Measurements from ENCODE around the gene AFF2.
A peak's percentile ranks its signal among the peaks of the same experiment; 100 is the strongest.

The AFF2 gene

DNA sequence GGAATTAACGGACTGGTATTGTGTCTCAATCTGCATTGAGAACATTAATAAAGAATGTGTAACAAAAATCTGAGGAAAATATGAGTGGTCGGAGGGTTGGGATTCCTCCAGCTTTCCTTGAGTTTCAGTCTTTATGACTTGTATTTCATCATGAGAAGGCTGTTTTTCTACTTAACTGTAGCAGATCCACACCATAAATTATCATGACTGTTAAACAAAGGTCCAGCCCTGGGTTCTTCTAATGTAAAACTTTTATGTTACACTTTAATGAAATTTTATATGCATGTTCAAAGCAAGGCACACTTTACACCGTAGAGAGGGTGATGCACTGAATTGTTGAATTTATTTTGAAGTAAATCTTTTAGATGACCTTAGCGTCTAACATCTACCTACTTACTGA lies 7.0 kb downstream of the AFF2 start:
- in situ Hi-C loops (cut with HindIII; ENCODE audit: low sequenced_read_pairs): no loop called here
- no peak overlapping the region for H3K4me3 ChIP-seq (ENCODE audit: low read depth, low read length)
- DNase-seq (ENCODE audit: low read depth, low spot score): no peak
- TF ChIP-seq, protein P1, sequence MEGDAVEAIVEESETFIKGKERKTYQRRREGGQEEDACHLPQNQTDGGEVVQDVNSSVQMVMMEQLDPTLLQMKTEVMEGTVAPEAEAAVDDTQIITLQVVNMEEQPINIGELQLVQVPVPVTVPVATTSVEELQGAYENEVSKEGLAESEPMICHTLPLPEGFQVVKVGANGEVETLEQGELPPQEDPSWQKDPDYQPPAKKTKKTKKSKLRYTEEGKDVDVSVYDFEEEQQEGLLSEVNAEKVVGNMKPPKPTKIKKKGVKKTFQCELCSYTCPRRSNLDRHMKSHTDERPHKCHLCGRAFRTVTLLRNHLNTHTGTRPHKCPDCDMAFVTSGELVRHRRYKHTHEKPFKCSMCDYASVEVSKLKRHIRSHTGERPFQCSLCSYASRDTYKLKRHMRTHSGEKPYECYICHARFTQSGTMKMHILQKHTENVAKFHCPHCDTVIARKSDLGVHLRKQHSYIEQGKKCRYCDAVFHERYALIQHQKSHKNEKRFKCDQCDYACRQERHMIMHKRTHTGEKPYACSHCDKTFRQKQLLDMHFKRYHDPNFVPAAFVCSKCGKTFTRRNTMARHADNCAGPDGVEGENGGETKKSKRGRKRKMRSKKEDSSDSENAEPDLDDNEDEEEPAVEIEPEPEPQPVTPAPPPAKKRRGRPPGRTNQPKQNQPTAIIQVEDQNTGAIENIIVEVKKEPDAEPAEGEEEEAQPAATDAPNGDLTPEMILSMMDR (IDR thresholded peaks at IDR 0.05; ENCODE audit: low read depth, low read length): no peak

DNA sequence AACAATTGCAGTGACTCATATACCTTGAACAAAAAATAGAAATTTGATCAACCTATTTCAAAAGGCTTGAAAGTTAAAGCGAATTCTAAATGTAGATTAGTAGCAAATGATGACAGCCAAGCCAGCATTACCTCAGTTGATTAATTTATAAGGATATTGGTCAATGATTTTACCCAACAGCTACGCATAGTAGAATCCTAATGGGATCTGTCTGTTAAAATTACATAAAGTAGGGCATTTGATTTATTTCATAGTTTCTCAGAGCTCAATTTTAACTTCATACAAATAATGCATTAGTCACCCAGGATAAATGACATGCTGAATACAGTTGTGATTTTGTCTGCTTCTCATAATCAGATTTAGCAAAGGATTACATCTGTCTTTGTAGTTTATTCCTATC lies 12.0 kb downstream of the AFF2 start:
- in situ Hi-C loops (cut with HindIII; ENCODE audit: low sequenced_read_pairs): no loop called here

DNA sequence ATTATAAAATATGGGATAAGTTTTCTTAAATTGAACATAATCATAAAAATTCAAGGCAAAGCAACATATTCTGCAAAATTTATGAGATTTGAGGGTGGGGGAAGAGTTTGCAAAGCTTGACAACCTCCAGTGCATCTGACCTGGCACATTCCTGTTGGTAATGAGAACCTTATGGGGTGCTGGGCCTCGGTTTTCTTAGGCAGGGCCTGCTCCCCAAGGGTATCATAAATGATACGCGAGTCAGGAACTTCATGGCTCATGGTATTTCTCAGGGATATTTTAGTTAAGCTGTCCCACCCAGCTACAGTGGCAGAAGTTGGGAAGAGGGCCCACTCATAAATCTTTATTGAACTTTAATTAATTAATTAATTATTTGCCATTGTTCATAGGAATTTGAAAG lies 13.2 kb downstream of the AFF2 start:
- H3K4me3 ChIP-seq (ENCODE audit: low read depth, low read length): no peak overlapping the region
- DNase-seq (ENCODE audit: low read depth, low spot score): no peak
- TF ChIP-seq, protein P1 (IDR thresholded peaks at IDR 0.05; ENCODE audit: low read depth, low read length): no peak
- in situ Hi-C loops (cut with HindIII; ENCODE audit: low sequenced_read_pairs): no loop called here

More for the DNA sequence above, 12.0 kb downstream of the AFF2 start:
- DNase-seq (ENCODE audit: low read depth, low spot score): no peak
- H3K4me3 ChIP-seq (ENCODE audit: low read depth, low read length): no peak overlapping the region
- TF ChIP-seq, protein P1 (IDR thresholded peaks at IDR 0.05; ENCODE audit: low read depth, low read length): no peak

DNA sequence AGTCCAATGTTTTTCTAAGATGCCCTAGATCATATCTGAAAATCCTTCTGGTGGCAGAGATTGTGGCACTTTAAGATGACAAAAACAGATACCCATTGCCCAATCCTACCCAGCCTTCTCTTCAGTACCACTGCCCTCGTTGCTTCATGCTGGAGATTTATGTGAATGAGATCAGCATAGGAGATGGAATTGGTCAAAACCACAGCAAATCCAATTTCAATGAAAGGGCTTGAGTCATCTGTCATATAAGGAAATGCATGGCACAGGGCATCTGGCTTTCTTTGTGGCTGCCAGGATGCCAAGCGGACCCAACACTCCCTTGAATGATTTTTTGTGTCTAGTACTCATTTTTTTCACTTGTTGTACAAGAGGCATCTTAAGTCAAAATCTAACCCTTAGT lies 16.8 kb downstream of the AFF2 start:
- DNase-seq (ENCODE audit: low read depth, low spot score): peak; percentile 5
- TF ChIP-seq, protein P1 (IDR thresholded peaks at IDR 0.05; ENCODE audit: low read depth, low read length): no peak
- in situ Hi-C loops (cut with HindIII; ENCODE audit: low sequenced_read_pairs): no loop called here
- H3K4me3 ChIP-seq (ENCODE audit: low read depth, low read length): no peak overlapping the region

DNA sequence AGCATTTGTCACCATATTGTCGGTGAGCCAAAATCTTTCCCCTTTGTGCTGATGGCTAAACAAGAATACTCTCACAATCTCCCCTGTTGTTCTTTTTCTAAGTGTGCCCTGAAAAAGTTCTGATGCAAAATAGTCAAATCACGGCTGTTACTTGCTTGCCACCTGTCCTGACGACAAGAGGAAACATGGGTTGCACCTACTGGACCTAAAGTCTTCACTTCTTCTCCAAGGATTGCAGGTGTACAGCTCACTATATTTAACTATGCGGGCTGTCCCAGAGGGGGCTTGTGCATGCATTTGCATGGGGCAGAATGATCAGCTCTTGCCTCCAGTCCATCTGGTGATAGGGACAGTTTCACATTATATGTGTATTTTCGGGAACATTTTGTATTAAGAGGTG lies 21.6 kb downstream of the AFF2 start:
- in situ Hi-C loops (cut with HindIII; ENCODE audit: low sequenced_read_pairs): no loop called here
- H3K4me3 ChIP-seq (ENCODE audit: low read depth, low read length): no peak overlapping the region
- no peak for DNase-seq (ENCODE audit: low read depth, low spot score)
- TF ChIP-seq, protein P1 (IDR thresholded peaks at IDR 0.05; ENCODE audit: low read depth, low read length): no peak

DNA sequence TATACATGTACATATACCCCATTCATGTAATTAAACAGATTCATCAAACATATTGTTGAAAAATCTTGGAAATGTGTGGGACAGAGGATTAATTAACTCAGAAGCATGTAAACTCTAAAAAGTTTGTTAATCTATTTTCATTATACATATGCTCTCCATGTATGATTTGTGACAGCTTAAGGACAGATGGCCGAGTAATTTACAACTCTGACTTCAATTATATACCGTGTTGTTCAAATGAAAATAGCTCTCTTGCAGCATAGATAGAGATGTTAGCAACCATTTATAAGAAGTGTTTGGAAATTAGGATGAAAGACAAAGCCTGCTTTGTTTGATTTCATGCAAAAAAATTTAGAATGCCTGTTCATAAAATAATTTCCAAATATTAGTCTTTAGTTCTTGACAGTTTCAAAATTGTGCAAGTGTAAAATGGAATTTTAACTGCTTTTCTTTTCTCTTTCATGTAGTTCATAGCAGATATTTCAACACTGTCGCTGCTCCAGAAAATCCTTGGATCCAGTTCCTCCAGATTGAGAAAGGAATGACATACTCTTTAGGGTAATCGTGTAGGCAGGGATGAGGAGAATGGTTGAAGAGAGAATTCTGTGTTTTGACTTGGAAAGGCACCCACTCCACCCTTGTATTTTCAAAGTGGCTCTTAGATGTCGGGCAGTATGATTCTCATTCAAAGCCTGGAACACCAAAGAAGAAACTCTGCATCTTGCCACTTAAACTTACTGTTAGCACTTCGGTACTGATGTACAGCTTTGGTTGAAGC lies 23.1 kb downstream of the AFF2 start:
- TF ChIP-seq, protein P1 (IDR thresholded peaks at IDR 0.05; ENCODE audit: low read depth, low read length): no peak
- DNase-seq (ENCODE audit: low read depth, low spot score): no peak
- in situ Hi-C loops (cut with HindIII; ENCODE audit: low sequenced_read_pairs): no loop called here
- H3K4me3 ChIP-seq (ENCODE audit: low read depth, low read length): no peak overlapping the region
